ENCODE data around the gene TPH2. TPM values are rescaled to one million over a fixed set of nuclear protein-coding genes. Genes with fewer than 3 reads are reported as not detected.
A peak's percentile ranks its signal among the peaks of the same experiment; 100 is the strongest.

Gene TPH2
- total and polyA plus RNA-seq, 2 of the 4 experiments (the other 2 are of a cell fraction) = not detected

DNA sequence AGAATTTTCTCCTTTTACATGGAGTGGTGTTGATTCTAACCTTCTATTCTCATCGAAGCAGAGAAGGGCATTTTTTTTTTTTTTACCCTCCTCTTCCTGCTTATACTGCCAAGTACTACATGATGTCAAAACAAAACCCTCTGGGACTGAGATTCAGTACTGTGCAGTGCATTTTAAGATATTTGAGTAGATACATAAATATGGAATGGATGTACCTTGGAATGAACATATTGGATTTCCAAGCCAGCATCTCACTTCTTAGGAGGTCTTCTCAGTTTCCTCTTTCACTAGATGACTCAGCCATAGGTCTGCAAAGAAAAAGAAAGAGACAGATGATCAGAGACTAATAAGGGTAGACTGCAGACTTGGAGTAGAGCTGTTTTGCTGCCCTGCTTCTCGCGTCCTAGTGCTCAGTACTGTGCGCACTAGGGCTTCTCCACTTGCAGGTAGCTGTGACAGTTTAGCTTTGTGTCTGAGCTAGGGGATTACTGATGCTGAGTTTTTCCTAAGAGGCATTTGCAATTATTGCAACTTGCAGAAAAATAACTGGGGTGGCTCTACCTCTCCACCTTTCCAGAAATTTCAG lies 20.4 kb downstream of the TPH2 start:
- Histone ChIP-seq H3K4me2 (ENCODE audit: low read depth, low read length) (peak overlapping the region; percentile 47; the same call in 1 of the 2 replicates), H2AK5ac (ENCODE audit: low read depth, low read length) (peak overlapping the region; percentile 42; the same call in 1 of the 2 replicates), H2AK9ac (replicated peaks; ENCODE audit: low read depth, low read length, poor library complexity) (no peak overlapping the region), H2BK20ac (ENCODE audit: low read depth, low read length) (peak overlapping the region; percentile 98), H3K4me3 (ENCODE audit: insufficient read depth, low read depth, low read length) (no peak overlapping the region), H4K20me1 (ENCODE audit: insufficient read depth, low read length) (no peaks in the 10 kb centered on the region), H4K5ac (ENCODE audit: low read depth, low read length) (peak overlapping the region; percentile 3; the same call in 1 of the 2 replicates), H3K9me3 (ENCODE audit: control insufficient read depth, insufficient read depth, low read length) (no peaks in the 10 kb centered on the region), H2BK15ac (ENCODE audit: low read depth, low read length) (peak overlapping the region; percentile 47; the same call in 1 of the 3 replicates), H4K91ac (ENCODE audit: insufficient read depth, low read depth, low read length) (peak overlapping the region; percentile 97; the same call in 1 of the 2 replicates), H3K79me1 (ENCODE audit: low read depth in 1 of 2, low read length in 2 of 2) (peaks cover 0 to 8% of the 10 kb centered on the region in 2 experiments; a peak in 1 of 4 replicates), H3K4ac (ENCODE audit: low read depth, low read length) (peak overlapping the region; percentile 99), H3K18ac (ENCODE audit: low read depth, low read length) (peak overlapping the region; percentile 57; the same call in 1 of the 2 replicates), H3K9me1 (ENCODE audit: insufficient read depth, low read length) (peaks cover 11% of the 10 kb centered on the region), H3K36me3 (ENCODE audit: control insufficient read depth, insufficient read depth, low read length) (no peaks in the 10 kb centered on the region), H3K14ac (replicated peaks; ENCODE audit: low read depth, low read length) (peak overlapping the region; percentile 97), H3K9ac (ENCODE audit: low read depth, low read length) (no peak overlapping the region; the same call in 1 of the 2 replicates), H3K27me3 (ENCODE audit: control insufficient read depth, insufficient read depth, low read length) (no peaks in the 10 kb centered on the region), H3K23ac (ENCODE audit: low read depth, low read length) (peak overlapping the region; percentile 81), H3K4me1 (ENCODE audit: control insufficient read depth, insufficient read depth, low read length) (peaks cover 12% of the 10 kb centered on the region), H2BK5ac (ENCODE audit: low read depth, low read length, poor library complexity, severe bottlenecking) (peak overlapping the region; percentile 97), H2AFZ (replicated peaks; ENCODE audit: low read length, poor library complexity) (peak overlapping the region; percentile 66), H3K56ac (ENCODE audit: extremely low read depth, insufficient read depth, low read length) (peak overlapping the region; percentile 95), H4K8ac (ENCODE audit: low read depth in 2 of 2, low read length in 2 of 2) (peak overlapping the region; percentile 60 to 90; a peak in 3 of 4 replicates), H3K27ac (ENCODE audit: insufficient read depth, low read length) (peak overlapping the region; percentile 36; the same call in 1 of the 2 replicates), H2BK120ac (ENCODE audit: low read depth, low read length) (peak overlapping the region; percentile 100)
- WGBS, 2 experiments (ENCODE audit: extremely low coverage in 2 of 2, insufficient read length in 1 of 2) = 93% methylated on average over 3 of the region's 4 CpGs; no CpG with 5 or more reads in 1 of the 2 experiments
- intact Hi-C loops (cut with micrococcal nuclease) (loop anchor here (10.0 kb wide), 2 partner anchors 276 to 316 kb away; partner anchors contain the start of gene TRHDE), dilution Hi-C loops (cut with HindIII; ENCODE audit: low sequenced_read_pairs, unreplicated experiment) (no loop called here), in situ Hi-C loops (cut with MboI; ENCODE audit: low sequenced_read_pairs) (no loop called here)
- no TSS peak for BruUV-seq (replicated peaks)
- POLR2A ChIA-PET (ENCODE audit: unreplicated experiment) = no interaction called here
- TF ChIP-seq, protein P1, sequence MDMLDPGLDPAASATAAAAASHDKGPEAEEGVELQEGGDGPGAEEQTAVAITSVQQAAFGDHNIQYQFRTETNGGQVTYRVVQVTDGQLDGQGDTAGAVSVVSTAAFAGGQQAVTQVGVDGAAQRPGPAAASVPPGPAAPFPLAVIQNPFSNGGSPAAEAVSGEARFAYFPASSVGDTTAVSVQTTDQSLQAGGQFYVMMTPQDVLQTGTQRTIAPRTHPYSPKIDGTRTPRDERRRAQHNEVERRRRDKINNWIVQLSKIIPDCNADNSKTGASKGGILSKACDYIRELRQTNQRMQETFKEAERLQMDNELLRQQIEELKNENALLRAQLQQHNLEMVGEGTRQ (IDR thresholded peaks at IDR 0.05; ENCODE audit: low read depth, low read length) = no peak
- TF ChIP-seq RCOR1 (IDR thresholded peaks at IDR 0.05; ENCODE audit: insufficient replicate concordance, low read length) = no peak
- TF ChIP-seq BHLHE40 (IDR thresholded peaks at IDR 0.05; ENCODE audit: low read depth, low read length) = no peak
- no peak for TF ChIP-seq RFX5 (IDR thresholded peaks at IDR 0.05; ENCODE audit: low read depth, low read length)
- TF ChIP-seq MAFK (IDR thresholded peaks at IDR 0.05; ENCODE audit: low read depth, low read length) = no peak
- TF ChIP-seq SMC3 (IDR thresholded peaks at IDR 0.05; ENCODE audit: low read depth, low read length) = no peak
- no peak for TF ChIP-seq MXI1 (IDR thresholded peaks at IDR 0.05; ENCODE audit: borderline replicate concordance, low read depth, low read length)
- TF ChIP-seq, protein P2, sequence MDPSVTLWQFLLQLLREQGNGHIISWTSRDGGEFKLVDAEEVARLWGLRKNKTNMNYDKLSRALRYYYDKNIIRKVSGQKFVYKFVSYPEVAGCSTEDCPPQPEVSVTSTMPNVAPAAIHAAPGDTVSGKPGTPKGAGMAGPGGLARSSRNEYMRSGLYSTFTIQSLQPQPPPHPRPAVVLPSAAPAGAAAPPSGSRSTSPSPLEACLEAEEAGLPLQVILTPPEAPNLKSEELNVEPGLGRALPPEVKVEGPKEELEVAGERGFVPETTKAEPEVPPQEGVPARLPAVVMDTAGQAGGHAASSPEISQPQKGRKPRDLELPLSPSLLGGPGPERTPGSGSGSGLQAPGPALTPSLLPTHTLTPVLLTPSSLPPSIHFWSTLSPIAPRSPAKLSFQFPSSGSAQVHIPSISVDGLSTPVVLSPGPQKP (IDR thresholded peaks at IDR 0.05; ENCODE audit: borderline replicate concordance, low read depth, low read length) = no peak
- no peak for TF ChIP-seq CHD1 (IDR thresholded peaks at IDR 0.05; ENCODE audit: low read depth, low read length)
- TF ChIP-seq CEBPB (IDR thresholded peaks at IDR 0.05; ENCODE audit: low read depth, low read length) = no peak
- TF ChIP-seq FOS (IDR thresholded peaks at IDR 0.05; ENCODE audit: low read depth, low read length) = no peak
- TF ChIP-seq POLR2A (IDR thresholded peaks at IDR 0.05; ENCODE audit: low read depth, low read length) = no peak
- TF ChIP-seq RAD21 (IDR thresholded peaks at IDR 0.05; ENCODE audit: low read length) = no peak
- TF ChIP-seq NFE2L2 (IDR thresholded peaks at IDR 0.05; ENCODE audit: low read depth, low read length) = no peak
- ATAC-seq (ENCODE audit: low read depth) (peak; percentile 61), DNase-seq (peak; percentile 79)
- CTCF ChIA-PET = interaction anchor here (0.6 kb wide), 2 partner anchors 56 to 60 kb away, joined by 3 to 4 read pairs; no protein-coding TSS in a partner anchor
